Ascending aorta (tissue), 2 donors: ENCODE results near the gene HDAC9. TPM values are rescaled to one million over a fixed set of nuclear protein-coding genes. Genes with fewer than 3 reads are reported as not detected.

Source experiments
- DNase-seq, 2 donors: peaks; one replicate each; pipeline ENCODE4 v3.0.0-alpha.2; 2019; ENCODE audit warnings: low spot score in 2 of 2
- H3K27ac ChIP-seq, 2 donors: fragments of 200-600 bp; sonication (generic); one replicate each; pipeline ENCODE4 v1.5.1; 2016 to 2017; ENCODE audit warnings: mild to moderate bottlenecking in 1 of 2
- H3K27me3 ChIP-seq: fragments of 200-600 bp; sonication (generic); one replicate; pipeline ENCODE4 v1.5.1; 2017
- H3K36me3 ChIP-seq, 2 donors: fragments of 200-600 bp; sonication (generic); one replicate each; pipeline ENCODE4 v1.5.1; 2016
- H3K4me1 ChIP-seq, 2 donors: fragments of 200-600 bp; sonication (generic); one replicate each; pipeline ENCODE4 v1.5.1; 2016 to 2017; ENCODE audit warnings: mild to moderate bottlenecking in 1 of 2
- H3K4me3 ChIP-seq, 2 donors: fragments of 200-600 bp; sonication (generic); one replicate each; pipeline ENCODE4 v1.5.1; 2016 to 2017; ENCODE audit warnings: mild to moderate bottlenecking in 1 of 2
- H3K9me3 ChIP-seq, 2 donors: fragments of 200-600 bp; sonication (generic); one replicate each; pipeline ENCODE4 v1.5.1; 2016
- intact Hi-C: fragments of 100-400 bp; cut with DNase I; formaldehyde crosslinking; loops from one replicate; pipeline ENCODE4 v1.15.1; 2023
- total RNA-seq: library from RNA; depleted of rRNA; stranded (reverse); fragments of >200 nt; gene quantifications from one replicate; pipeline ENCODE4 v1.1.0, GENCODE V29; 2016
- TF ChIP-seq, protein P1 (sequence below), 3 experiments: fragments of 200-600 bp in 2 of 3; fragments of 450-650 bp in 1 of 3; sonication (generic) in 2 of 3; IDR thresholded peaks; one replicate each; pipeline ENCODE4 v1.5.1; 2016 to 2019; ENCODE audit warnings: antibody characterized with exemption in 3 of 3, mild to moderate bottlenecking in 1 of 3, moderate library complexity in 1 of 3

HDAC9 gene
- total RNA-seq, 1 donor from 2014 or later, result 33.4 TPM

DNA sequence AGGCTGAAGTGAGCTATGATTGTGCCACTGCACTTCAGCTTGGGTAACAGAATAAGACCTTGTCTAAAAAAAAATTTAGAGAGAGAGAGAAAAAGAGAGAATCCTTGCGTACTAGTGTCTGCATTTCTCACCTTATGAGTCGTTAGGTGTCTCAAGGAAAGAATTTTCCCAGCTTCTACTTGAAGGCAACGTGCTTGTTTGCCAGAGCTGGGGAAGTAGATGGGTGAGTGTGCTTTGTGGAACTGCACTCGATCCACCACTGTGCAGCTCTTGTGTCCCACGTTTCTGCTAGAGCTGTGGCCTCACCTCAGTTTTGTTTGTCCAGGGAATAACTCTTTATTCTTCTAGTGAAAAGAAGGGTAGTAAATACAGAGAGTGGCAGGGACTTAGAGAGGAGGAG, 38.9 kb downstream of the HDAC9 start:
- DNase-seq, result no peak
- no peaks in the 10 kb centered on the region for H3K27me3 ChIP-seq
- peaks cover 0 to 17% of the 10 kb centered on the region in 2 donors for H3K4me1 ChIP-seq
- H3K4me3 ChIP-seq, result no peak overlapping the region
- no peaks in the 10 kb centered on the region for H3K36me3 ChIP-seq
- TF ChIP-seq, protein P1, sequence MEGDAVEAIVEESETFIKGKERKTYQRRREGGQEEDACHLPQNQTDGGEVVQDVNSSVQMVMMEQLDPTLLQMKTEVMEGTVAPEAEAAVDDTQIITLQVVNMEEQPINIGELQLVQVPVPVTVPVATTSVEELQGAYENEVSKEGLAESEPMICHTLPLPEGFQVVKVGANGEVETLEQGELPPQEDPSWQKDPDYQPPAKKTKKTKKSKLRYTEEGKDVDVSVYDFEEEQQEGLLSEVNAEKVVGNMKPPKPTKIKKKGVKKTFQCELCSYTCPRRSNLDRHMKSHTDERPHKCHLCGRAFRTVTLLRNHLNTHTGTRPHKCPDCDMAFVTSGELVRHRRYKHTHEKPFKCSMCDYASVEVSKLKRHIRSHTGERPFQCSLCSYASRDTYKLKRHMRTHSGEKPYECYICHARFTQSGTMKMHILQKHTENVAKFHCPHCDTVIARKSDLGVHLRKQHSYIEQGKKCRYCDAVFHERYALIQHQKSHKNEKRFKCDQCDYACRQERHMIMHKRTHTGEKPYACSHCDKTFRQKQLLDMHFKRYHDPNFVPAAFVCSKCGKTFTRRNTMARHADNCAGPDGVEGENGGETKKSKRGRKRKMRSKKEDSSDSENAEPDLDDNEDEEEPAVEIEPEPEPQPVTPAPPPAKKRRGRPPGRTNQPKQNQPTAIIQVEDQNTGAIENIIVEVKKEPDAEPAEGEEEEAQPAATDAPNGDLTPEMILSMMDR (IDR thresholded peaks at IDR 0.05), result no peak
- H3K9me3 ChIP-seq, result no peaks in the 10 kb centered on the region
- no peak overlapping the region for H3K27ac ChIP-seq
- intact Hi-C loops, result no loop called here

DNA sequence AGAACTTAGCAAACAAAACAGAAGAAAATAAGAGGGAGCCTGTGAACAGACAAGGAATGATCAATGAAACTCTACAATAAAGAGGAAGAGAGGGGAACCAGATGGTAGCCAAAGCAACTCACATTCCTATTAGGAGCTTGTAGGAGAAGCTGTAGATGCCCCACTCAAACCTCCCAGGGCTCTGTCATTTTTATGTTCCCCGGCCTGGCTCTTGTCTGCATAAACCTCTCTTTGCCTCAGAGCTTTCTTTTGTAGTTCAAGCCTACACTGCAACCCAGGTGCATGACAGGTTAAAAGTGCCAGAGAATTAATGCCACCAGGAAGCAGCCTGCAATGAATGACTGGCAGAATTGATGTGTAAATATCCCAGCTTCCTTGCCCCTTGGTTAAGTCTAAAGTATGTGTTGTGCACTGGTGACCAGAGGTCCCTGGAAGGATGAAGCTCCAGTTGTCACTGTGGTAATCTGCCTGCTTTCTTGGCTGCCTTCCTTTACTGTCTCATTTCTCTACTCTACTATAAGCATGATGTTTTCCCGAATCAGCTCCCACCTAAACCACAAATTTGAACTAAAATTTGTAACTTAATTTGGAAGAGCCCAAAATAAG, 40.4 kb downstream of the HDAC9 start:
- no peak overlapping the region for H3K27ac ChIP-seq
- no peak for DNase-seq
- H3K36me3 ChIP-seq, result no peaks in the 10 kb centered on the region
- H3K4me3 ChIP-seq, result no peak overlapping the region
- H3K4me1 ChIP-seq, result peaks cover 0 to 21% of the 10 kb centered on the region in 2 donors
- intact Hi-C loops, result no loop called here
- no peaks in the 10 kb centered on the region for H3K9me3 ChIP-seq
- TF ChIP-seq, protein P1 (IDR thresholded peaks at IDR 0.05), result no peak
- H3K27me3 ChIP-seq, result no peaks in the 10 kb centered on the region

DNA sequence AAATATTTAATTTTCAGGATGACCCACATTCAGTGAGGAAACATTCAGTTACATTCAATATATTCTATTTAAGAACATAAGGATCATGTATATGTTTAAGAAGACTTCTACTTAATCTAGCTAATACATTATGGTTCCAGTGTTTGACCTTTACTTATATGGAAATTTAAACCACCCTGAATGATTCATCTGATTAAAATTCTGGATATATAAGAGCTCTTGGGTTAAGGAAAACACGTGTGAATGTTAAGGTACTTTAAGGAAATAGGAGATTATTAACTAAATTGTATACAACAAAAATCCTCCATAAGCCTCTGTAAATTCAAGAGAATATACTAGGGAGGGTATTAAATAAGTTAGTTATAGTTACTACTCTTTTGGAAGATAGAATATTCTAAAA, 40.9 kb downstream of the HDAC9 start:
- H3K4me1 ChIP-seq, result peaks cover 0 to 22% of the 10 kb centered on the region in 2 donors
- intact Hi-C loops, result no loop called here
- H3K27me3 ChIP-seq, result no peaks in the 10 kb centered on the region
- TF ChIP-seq, protein P1 (IDR thresholded peaks at IDR 0.05), result no peak
- H3K9me3 ChIP-seq, result no peaks in the 10 kb centered on the region
- no peak overlapping the region for H3K27ac ChIP-seq
- no peak overlapping the region for H3K4me3 ChIP-seq
- DNase-seq, result no peak
- no peaks in the 10 kb centered on the region for H3K36me3 ChIP-seq

DNA sequence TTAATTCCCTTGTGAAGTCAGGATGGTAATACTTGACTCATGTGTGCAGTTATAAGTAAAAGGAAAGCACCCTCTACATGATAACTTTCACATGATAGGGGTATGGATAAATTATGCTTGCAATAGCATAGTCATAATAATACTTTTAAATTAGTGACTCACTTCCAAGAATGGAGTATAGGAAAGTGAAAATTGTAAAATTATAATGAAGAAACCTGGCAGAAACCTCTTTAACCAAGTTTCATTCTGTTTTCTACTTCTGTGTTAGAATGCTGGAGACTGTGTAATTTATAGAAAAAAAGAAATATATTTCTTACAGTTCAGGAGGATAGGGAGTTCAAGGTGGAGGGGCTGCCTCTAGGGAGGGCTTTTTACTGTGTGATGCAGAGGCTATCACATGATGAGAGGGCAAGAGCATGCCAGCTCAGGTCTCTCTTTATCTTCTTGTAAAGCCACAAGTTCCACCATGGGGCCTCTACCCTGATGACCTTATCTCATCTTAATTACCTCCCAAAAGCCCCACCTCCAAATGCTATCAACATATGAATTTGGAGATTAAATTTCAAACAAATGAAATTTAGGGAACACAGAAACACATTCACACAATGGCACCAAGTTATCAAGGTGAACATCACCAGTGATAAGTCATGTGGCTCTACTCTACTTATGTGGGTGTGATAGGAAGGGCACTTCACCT, 43.2 kb downstream of the HDAC9 start:
- no peak overlapping the region for H3K27ac ChIP-seq
- TF ChIP-seq, protein P1 (IDR thresholded peaks at IDR 0.05), result no peak
- intact Hi-C loops, result no loop called here

DNA sequence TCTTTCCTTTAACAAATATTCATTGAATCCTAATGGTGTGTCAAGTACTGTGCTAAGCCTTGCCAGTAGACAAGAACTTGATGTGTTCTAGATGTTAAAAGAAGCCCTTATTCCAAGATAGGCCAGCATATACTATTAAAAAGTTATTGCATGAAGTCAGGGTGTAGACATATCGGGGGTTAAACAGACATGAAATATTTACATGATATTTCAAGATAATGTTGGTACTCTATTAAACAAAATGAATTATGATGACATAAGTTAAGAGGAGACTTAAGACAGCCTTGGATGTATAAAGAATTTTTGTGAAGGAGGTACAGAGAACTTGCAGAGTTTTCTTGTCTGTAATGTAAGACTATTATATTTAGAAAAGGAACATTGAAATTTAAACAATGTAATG, 44.8 kb downstream of the HDAC9 start:
- TF ChIP-seq, protein P1 (IDR thresholded peaks at IDR 0.05), result no peak
- no peaks in the 10 kb centered on the region for H3K27me3 ChIP-seq
- no peaks in the 10 kb centered on the region for H3K9me3 ChIP-seq
- no peaks in the 10 kb centered on the region for H3K36me3 ChIP-seq
- DNase-seq, result no peak
- H3K4me1 ChIP-seq, result peaks cover 0 to 27% of the 10 kb centered on the region in 2 donors
- no peak overlapping the region for H3K4me3 ChIP-seq
- intact Hi-C loops, result no loop called here
- H3K27ac ChIP-seq, result peak overlapping the region; percentile 29 to 68

More for the DNA sequence above, 43.2 kb downstream of the HDAC9 start:
- no peak for DNase-seq
- Histone ChIP-seq H3K9me3 (no peaks in the 10 kb centered on the region), H3K27me3 (no peaks in the 10 kb centered on the region), H3K4me3 (no peak overlapping the region), H3K4me1 (peaks cover 0 to 27% of the 10 kb centered on the region in 2 donors), H3K36me3 (no peaks in the 10 kb centered on the region)
